ENCODE results near the gene PRSS56. TPM values are rescaled to one million over a fixed set of nuclear protein-coding genes. Genes with fewer than 3 reads are reported as not detected.

PRSS56 gene
- not detected in 2 replicates for total RNA-seq (2016; rRNA removed; fragmentation: Illumina TruSeq; extraction: Trizol)
- total RNA-seq (2016; cell fraction: cytosol; rRNA removed; fragmentation: Illumina TruSeq; extraction: Trizol; ENCODE audit: low read depth), result not detected in 2 replicates
- total RNA-seq (2016; cell fraction: insoluble cytoplasmic fraction; rRNA removed; fragmentation: Illumina TruSeq; extraction: Trizol), result 0.09 TPM in 1 of 2 replicates, not detected in the other
- not detected in 2 replicates for total RNA-seq (2016; cell fraction: membrane; rRNA removed; fragmentation: Illumina TruSeq; extraction: Trizol)
- total RNA-seq (2016; cell fraction: nucleus; rRNA removed; fragmentation: Illumina TruSeq; extraction: Trizol), result not detected in 2 replicates
- polyA plus RNA-seq (2011; rRNA removed), result not detected in 2 replicates
- not detected in 2 replicates for polyA plus RNA-seq (2011; cell fraction: cytosol; rRNA removed)
- not detected in 2 replicates for polyA plus RNA-seq (2011; cell fraction: nucleus; rRNA removed)
- polyA plus RNA-seq (2012), result not detected in 2 replicates
- not detected in 2 replicates for polyA plus RNA-seq (2016; cell fraction: cytosol; fragmentation: Illumina TruSeq; extraction: Trizol; ENCODE audit: low read depth)
- polyA plus RNA-seq (2016; cell fraction: insoluble cytoplasmic fraction; fragmentation: Illumina TruSeq; extraction: Trizol; ENCODE audit: low read depth), result not detected in 2 replicates
- polyA plus RNA-seq (2016; cell fraction: membrane; fragmentation: Illumina TruSeq; extraction: Trizol; ENCODE audit: low read depth), result not detected in 2 replicates
- polyA plus RNA-seq (2016; cell fraction: nucleus; fragmentation: Illumina TruSeq; extraction: Trizol; ENCODE audit: insufficient read depth, low read depth), result not detected in 2 replicates
- polyA minus RNA-seq (2011; rRNA and poly(A)+ RNA removed; ENCODE audit: low replicate concordance), result not detected in 2 replicates
- not detected in 2 replicates for polyA minus RNA-seq (2011; cell fraction: cytosol; rRNA and poly(A)+ RNA removed)
- not detected in 2 replicates for polyA minus RNA-seq (2011; cell fraction: nucleus; rRNA and poly(A)+ RNA removed)
- not detected for Bru-seq, nascent RNA
- BruChase-seq, experiment 1, labeled RNA remaining after a 6-hour chase, result not detected
- percentile 12 among the genes with signal in this experiment for BruChase-seq, experiment 2, labeled RNA remaining after a 2-hour chase
- long read RNA-seq, experiment 1, result 0 reads
- long read RNA-seq, experiment 2, result 0 reads

GRCh38 chr2:232519581-232520438, at the start of gene PRSS56:
Gene PRSS56, plus strand, starts transcription at chr2:232520388. Its CDS starts 211 bp downstream, at chr2:232520599.
- no peaks in the 10 kb centered on the region for H3K79me2 ChIP-seq (ENCODE audit: insufficient read depth, low read length)
- no peak for ATAC-seq
- CTCF ChIA-PET (ENCODE audit: low intra/inter-chr PET ratio, low total read pairs), result no interaction called here

More at GRCh38 chr2:232519581-232520438, at the start of gene PRSS56:
- no peak within 1 kb of the TSS for H3K9ac ChIP-seq (ENCODE audit: insufficient read depth, low read depth, low read length)
- H3K36me3 ChIP-seq (replicated peaks in 1 of 2; ENCODE audit: control insufficient read depth in 1 of 2, insufficient read depth in 2 of 2, low read length in 2 of 2), result no peaks in the 10 kb centered on the region
- intact Hi-C loops (cut with micrococcal nuclease; ENCODE audit: unreplicated experiment) (loop anchor here (5.0 to 10.0 kb wide), 3 partner anchors 43 to 615 kb away; no protein-coding TSS in a partner anchor), in situ Hi-C loops (cut with HindIII; ENCODE audit: extremely low pct_ligation_motif_present, low pct_unique_long_range_greater_than_20kb) (loop anchor here (5.0 kb wide), 1 partner anchor 63 kb away; the partner anchor contains the start of gene ALPI)
- peaks cover 16% of the 10 kb centered on the region for H3K4me1 ChIP-seq (ENCODE audit: insufficient read depth, low read length)
- no peaks in the 10 kb centered on the region; the same call in 1 of the 2 replicates for H4K20me1 ChIP-seq (ENCODE audit: insufficient read depth, low read length)
- TF ChIP-seq U2AF1 (optimal IDR thresholded peaks at IDR 0.05; ENCODE audit: low read depth, low read length), result no peak
- TF ChIP-seq IKZF1 (IDR thresholded peaks at IDR 0.05), result no peak
- TF ChIP-seq ZFP36L1 (CRISPR knock-in tag; IDR thresholded peaks at IDR 0.05), result no peak
- TF ChIP-seq, protein P1, sequence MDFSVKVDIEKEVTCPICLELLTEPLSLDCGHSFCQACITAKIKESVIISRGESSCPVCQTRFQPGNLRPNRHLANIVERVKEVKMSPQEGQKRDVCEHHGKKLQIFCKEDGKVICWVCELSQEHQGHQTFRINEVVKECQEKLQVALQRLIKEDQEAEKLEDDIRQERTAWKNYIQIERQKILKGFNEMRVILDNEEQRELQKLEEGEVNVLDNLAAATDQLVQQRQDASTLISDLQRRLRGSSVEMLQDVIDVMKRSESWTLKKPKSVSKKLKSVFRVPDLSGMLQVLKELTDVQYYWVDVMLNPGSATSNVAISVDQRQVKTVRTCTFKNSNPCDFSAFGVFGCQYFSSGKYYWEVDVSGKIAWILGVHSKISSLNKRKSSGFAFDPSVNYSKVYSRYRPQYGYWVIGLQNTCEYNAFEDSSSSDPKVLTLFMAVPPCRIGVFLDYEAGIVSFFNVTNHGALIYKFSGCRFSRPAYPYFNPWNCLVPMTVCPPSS (IDR thresholded peaks at IDR 0.05), result no peak
- TF ChIP-seq, protein P2, sequence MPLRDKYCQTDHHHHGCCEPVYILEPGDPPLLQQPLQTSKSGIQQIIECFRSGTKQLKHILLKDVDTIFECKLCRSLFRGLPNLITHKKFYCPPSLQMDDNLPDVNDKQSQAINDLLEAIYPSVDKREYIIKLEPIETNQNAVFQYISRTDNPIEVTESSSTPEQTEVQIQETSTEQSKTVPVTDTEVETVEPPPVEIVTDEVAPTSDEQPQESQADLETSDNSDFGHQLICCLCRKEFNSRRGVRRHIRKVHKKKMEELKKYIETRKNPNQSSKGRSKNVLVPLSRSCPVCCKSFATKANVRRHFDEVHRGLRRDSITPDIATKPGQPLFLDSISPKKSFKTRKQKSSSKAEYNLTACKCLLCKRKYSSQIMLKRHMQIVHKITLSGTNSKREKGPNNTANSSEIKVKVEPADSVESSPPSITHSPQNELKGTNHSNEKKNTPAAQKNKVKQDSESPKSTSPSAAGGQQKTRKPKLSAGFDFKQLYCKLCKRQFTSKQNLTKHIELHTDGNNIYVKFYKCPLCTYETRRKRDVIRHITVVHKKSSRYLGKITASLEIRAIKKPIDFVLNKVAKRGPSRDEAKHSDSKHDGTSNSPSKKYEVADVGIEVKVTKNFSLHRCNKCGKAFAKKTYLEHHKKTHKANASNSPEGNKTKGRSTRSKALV (CRISPR knock-in tag; IDR thresholded peaks at IDR 0.05), result no peak
- TF ChIP-seq IKZF4 (CRISPR knock-in tag; IDR thresholded peaks at IDR 0.05; ENCODE audit: borderline replicate concordance, low read depth, not compliant biosample characterization), result no peak
- TF ChIP-seq, protein P3, sequence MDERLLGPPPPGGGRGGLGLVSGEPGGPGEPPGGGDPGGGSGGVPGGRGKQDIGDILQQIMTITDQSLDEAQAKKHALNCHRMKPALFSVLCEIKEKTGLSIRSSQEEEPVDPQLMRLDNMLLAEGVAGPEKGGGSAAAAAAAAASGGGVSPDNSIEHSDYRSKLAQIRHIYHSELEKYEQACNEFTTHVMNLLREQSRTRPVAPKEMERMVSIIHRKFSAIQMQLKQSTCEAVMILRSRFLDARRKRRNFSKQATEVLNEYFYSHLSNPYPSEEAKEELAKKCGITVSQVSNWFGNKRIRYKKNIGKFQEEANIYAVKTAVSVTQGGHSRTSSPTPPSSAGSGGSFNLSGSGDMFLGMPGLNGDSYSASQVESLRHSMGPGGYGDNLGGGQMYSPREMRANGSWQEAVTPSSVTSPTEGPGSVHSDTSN (CRISPR knock-in tag; IDR thresholded peaks at IDR 0.05), result no peak
- no peak for TF ChIP-seq RBFOX2 (IDR thresholded peaks at IDR 0.05; ENCODE audit: low read depth, low read length)
- no peak for TF ChIP-seq MTA1 (CRISPR knock-in tag; IDR thresholded peaks at IDR 0.05; ENCODE audit: borderline replicate concordance)
- BruUV-seq (replicated peaks), result no TSS peak
- H2AFZ ChIP-seq (ENCODE audit: low read length), result no peak within 1 kb of the TSS
- no peaks in the 10 kb centered on the region for H3K9me3 ChIP-seq (ENCODE audit: low read length)
- no peak within 1 kb of the TSS for H3K27ac ChIP-seq (ENCODE audit: extremely low read length, insufficient read depth, low read length)
- H3K27me3 ChIP-seq (ENCODE audit: control insufficient read depth in 1 of 2, insufficient read depth in 2 of 2, low read length in 2 of 2), result peaks cover 29 to 92% of the 10 kb centered on the region in 2 experiments
- H3K4me3 ChIP-seq (replicated peaks in 1 of 3; ENCODE audit: insufficient read depth in 1 of 3, low read depth in 2 of 3, low read length in 3 of 3), result no peak within 1 kb of the TSS
- no peak within 1 kb of the TSS for H3K4me2 ChIP-seq (ENCODE audit: low read depth, low read length)
- DNase-seq (ENCODE audit: low spot score) (no peak), FAIRE-seq (no peak)
- 29% methylated on average over 14 of the region's 19 CpGs for WGBS (ENCODE audit: low lambda C conversion rate)
- POLR2A ChIA-PET, result interaction anchor here (0.8 kb wide), 1 partner anchor 30 kb away, joined by 3 read pairs; the partner anchor contains the start of genes EIF4E2 and TIGD1

Data from HepG2 (cell line).